Cortex of kidney (tissue), 1 donor: ENCODE measurements around the gene ZSCAN20.

Experiments used
- DNase-seq: peaks from one replicate; lab custom pipeline; 2025; lab: John Stamatoyannopoulos, UW

Gene ZSCAN20

GRCh38 chr1:33535334-33535733 lies 62.9 kb downstream of the ZSCAN20 start:
- DNase-seq = no peak

- DNase-seq = no peak
These were observed 65.4 kb downstream of the ZSCAN20 start for GRCh38 chr1:33537885-33538284.

- DNase-seq = no peak
These were observed 69.5 kb downstream of the ZSCAN20 start for GRCh38 chr1:33541966-33542365.
